ENCODE results near the gene LSAMP. TPM values are rescaled to one million over a fixed set of nuclear protein-coding genes. Genes with fewer than 3 reads are reported as not detected.

The LSAMP gene
- total RNA-seq, 1 donor from 2014 or later = 18.0 TPM

- H3K4me3 Mint-ChIP-seq = no peak overlapping the region
- TF ChIP-seq, protein P1, sequence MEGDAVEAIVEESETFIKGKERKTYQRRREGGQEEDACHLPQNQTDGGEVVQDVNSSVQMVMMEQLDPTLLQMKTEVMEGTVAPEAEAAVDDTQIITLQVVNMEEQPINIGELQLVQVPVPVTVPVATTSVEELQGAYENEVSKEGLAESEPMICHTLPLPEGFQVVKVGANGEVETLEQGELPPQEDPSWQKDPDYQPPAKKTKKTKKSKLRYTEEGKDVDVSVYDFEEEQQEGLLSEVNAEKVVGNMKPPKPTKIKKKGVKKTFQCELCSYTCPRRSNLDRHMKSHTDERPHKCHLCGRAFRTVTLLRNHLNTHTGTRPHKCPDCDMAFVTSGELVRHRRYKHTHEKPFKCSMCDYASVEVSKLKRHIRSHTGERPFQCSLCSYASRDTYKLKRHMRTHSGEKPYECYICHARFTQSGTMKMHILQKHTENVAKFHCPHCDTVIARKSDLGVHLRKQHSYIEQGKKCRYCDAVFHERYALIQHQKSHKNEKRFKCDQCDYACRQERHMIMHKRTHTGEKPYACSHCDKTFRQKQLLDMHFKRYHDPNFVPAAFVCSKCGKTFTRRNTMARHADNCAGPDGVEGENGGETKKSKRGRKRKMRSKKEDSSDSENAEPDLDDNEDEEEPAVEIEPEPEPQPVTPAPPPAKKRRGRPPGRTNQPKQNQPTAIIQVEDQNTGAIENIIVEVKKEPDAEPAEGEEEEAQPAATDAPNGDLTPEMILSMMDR (IDR thresholded peaks at IDR 0.05) = no peak
- TF ChIP-seq EZH2phosphoT487 (IDR thresholded peaks at IDR 0.05) (no peak), EZH2 (IDR thresholded peaks at IDR 0.05) (no peak)
- H3K27ac ChIP-seq = no peak overlapping the region
- H4K20me1 ChIP-seq (ENCODE audit: low read depth) = peaks cover 34% of the 10 kb centered on the region
- no peak overlapping the region for H2AFZ ChIP-seq (replicated peaks)
- no peak overlapping the region for H3K9ac ChIP-seq
- H3K79me2 ChIP-seq (ENCODE audit: low read depth) = no peaks in the 10 kb centered on the region
- peaks cover 33% of the 10 kb centered on the region for H3F3A ChIP-seq (ENCODE audit: low read depth)
- no peak overlapping the region for H3K27ac Mint-ChIP-seq
- H3K27me3 Mint-ChIP-seq (ENCODE audit: insufficient read depth, low read depth) = peaks cover 2% of the 10 kb centered on the region
- peaks cover 45% of the 10 kb centered on the region for H3K4me1 ChIP-seq
- H3K4me3 ChIP-seq = no peak overlapping the region
- no peaks in the 10 kb centered on the region for H3K36me3 ChIP-seq
- no peak for DNase-seq (ENCODE audit: low spot score)
- H3K27me3 ChIP-seq = no peaks in the 10 kb centered on the region
- H3K4me2 ChIP-seq = peak overlapping the region; percentile 35
- no peaks in the 10 kb centered on the region for H3K36me3 Mint-ChIP-seq
- H3K9me3 ChIP-seq (ENCODE audit: low read depth) = no peaks in the 10 kb centered on the region
- H3K4me1 Mint-ChIP-seq = peaks cover 47% of the 10 kb centered on the region
- H3K9me3 Mint-ChIP-seq = no peaks in the 10 kb centered on the region
Measured at GRCh38 chr3:115862099-115862498, 583.2 kb downstream of the LSAMP start.

DNA sequence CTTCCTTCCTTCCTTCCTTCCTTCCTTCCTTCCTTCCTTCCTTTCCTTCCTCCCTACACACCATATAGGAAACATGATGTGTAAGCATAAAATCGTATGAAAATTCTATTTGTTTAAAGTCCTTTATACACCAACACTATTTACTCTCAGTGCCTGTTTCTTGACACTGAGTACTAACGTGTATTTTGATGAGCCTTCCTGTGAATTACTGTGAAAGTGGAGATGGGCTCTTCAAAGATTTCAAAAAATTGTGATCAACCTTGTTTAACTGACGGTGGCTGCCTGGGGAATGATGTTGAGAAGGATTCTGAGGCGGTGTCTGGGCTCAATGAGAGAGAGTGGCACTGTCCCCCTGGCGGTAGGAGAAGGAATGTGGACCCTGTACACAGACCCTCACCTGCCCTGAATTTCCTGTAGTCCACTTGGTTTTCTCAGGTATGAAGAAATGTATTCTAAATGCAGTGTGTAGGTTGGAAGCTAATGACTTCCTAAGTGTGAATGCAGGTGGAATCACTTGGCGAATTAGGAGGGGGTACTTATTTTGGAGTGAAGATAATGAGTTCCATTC lies 584.0 kb downstream of the LSAMP start:
- H3K4me1 ChIP-seq = peaks cover 45% of the 10 kb centered on the region
- no peak overlapping the region for H3K27ac Mint-ChIP-seq
- H3K36me3 ChIP-seq = no peaks in the 10 kb centered on the region
- TF ChIP-seq, protein P1 (IDR thresholded peaks at IDR 0.05) = peak; percentile 58
- no peak for TF ChIP-seq EZH2phosphoT487 (IDR thresholded peaks at IDR 0.05)
- peaks cover 33% of the 10 kb centered on the region for H3F3A ChIP-seq (ENCODE audit: low read depth)
- H3K27me3 Mint-ChIP-seq (ENCODE audit: insufficient read depth, low read depth) = peaks cover 2% of the 10 kb centered on the region
- H3K9me3 Mint-ChIP-seq = no peaks in the 10 kb centered on the region
- H3K9ac ChIP-seq = no peak overlapping the region
- H3K4me3 Mint-ChIP-seq = no peak overlapping the region
- no peak overlapping the region for H3K27ac ChIP-seq
- no peaks in the 10 kb centered on the region for H3K79me2 ChIP-seq (ENCODE audit: low read depth)
- H3K36me3 Mint-ChIP-seq = no peaks in the 10 kb centered on the region
- H3K4me2 ChIP-seq = no peak overlapping the region
- H3K4me3 ChIP-seq = no peak overlapping the region
- no peak for DNase-seq (ENCODE audit: low spot score)
- H3K27me3 ChIP-seq = no peaks in the 10 kb centered on the region
- H4K20me1 ChIP-seq (ENCODE audit: low read depth) = peaks cover 34% of the 10 kb centered on the region
- H3K9me3 ChIP-seq (ENCODE audit: low read depth) = no peaks in the 10 kb centered on the region
- peaks cover 47% of the 10 kb centered on the region for H3K4me1 Mint-ChIP-seq
- no peak overlapping the region for H2AFZ ChIP-seq (replicated peaks)

- TF ChIP-seq, protein P1 (IDR thresholded peaks at IDR 0.05) = no peak
- no peak for TF ChIP-seq EZH2phosphoT487 (IDR thresholded peaks at IDR 0.05)
- no peak for TF ChIP-seq EZH2 (IDR thresholded peaks at IDR 0.05)
- Histone ChIP-seq H3K9me3 (ENCODE audit: low read depth) (no peaks in the 10 kb centered on the region), H3K4me3 (no peak overlapping the region), H3F3A (ENCODE audit: low read depth) (peaks cover 33% of the 10 kb centered on the region), H3K9ac (no peak overlapping the region), H3K27me3 (no peaks in the 10 kb centered on the region), H3K79me2 (ENCODE audit: low read depth) (no peaks in the 10 kb centered on the region), H3K27ac (no peak overlapping the region), H3K4me1 (peaks cover 45% of the 10 kb centered on the region), H3K36me3 (no peaks in the 10 kb centered on the region), H4K20me1 (ENCODE audit: low read depth) (peaks cover 34% of the 10 kb centered on the region), H2AFZ (replicated peaks) (no peak overlapping the region), H3K4me2 (no peak overlapping the region)
- Mint-ChIP-seq H3K27me3 (ENCODE audit: insufficient read depth, low read depth) (peaks cover 2% of the 10 kb centered on the region), H3K4me3 (no peak overlapping the region), H3K27ac (no peak overlapping the region), H3K36me3 (no peaks in the 10 kb centered on the region), H3K4me1 (peaks cover 47% of the 10 kb centered on the region), H3K9me3 (no peaks in the 10 kb centered on the region)
- DNase-seq (ENCODE audit: low spot score) = no peak
Measured at GRCh38 chr3:115860766-115861165, 584.5 kb downstream of the LSAMP start.

Data from neural progenitor cell (in vitro differentiated cells).